Mammary epithelial cell (primary cell): ENCODE results near the gene SCP2.

Experiments
- CTCF ChIP-seq, 2 donors: IDR thresholded peaks in 1 of 2; conservative IDR thresholded peaks in 1 of 2; 2 replicates each; pipeline ENCODE4 v1.5.1; 2011 to 2012; ENCODE audit warnings: inconsistent platforms in 2 of 2, low read length in 2 of 2, mild to moderate bottlenecking in 2 of 2, control low read depth in 1 of 2, low read depth in 1 of 2; ENCODE audit not compliant: insufficient read depth in 1 of 2; ENCODE audit errors: extremely low read depth in 1 of 2
- EZH2 ChIP-seq: IDR thresholded peaks from 2 replicates; pipeline ENCODE4 v1.6.1; 2012; ENCODE audit warnings: low read length, inconsistent platforms, borderline replicate concordance

- no peak for TF ChIP-seq CTCF (conservative IDR thresholded peaks at IDR 0.05 in 1 of 2, IDR thresholded peaks at IDR 0.05 in 1 of 2; ENCODE audit: extremely low read depth in 1 of 2, insufficient read depth in 1 of 2, low read depth in 1 of 2, low read length in 2 of 2)
- no peak for TF ChIP-seq EZH2
Measured at GRCh38 chr1:52911541-52911940, 15.5 kb upstream of the SCP2 start.
